Naive thymus-derived CD8-positive, alpha-beta T cell (primary cell): ENCODE data around the gene HDAC4. TPM values are rescaled to one million over a fixed set of nuclear protein-coding genes. Genes with fewer than 3 reads are reported as not detected.
"Not testable (repeated sequence)": the region's sequence is repeated elsewhere in the genome, so short reads cannot be mapped to it uniquely, and the experiment has no call there.

Source experiments
- ATAC-seq, 2 donors: fragments of 150-1000 bp; cut with Tn5 transposase in 1 of 2; sonication (Bioruptor Pico), chemical (Tn5 transposase) in 1 of 2; 1 replicate in 1 of 2; 2 replicates in 1 of 2; pipeline ENCODE4 v1.10.0; 2021; ENCODE audit warnings: mild to moderate bottlenecking in 2 of 2, moderate library complexity in 2 of 2
- POLR2A ChIA-PET: fragments of 350-600 bp; sonication (Branson Sonifier 250); formaldehyde crosslinking; loops from one replicate; lab custom pipeline; 2021; ENCODE audit warnings: antibody characterized with exemption; lab: Charles Lee
- DNase-seq, 10 donors: peaks; one replicate each; pipeline versions ENCODE4 v3.0.0 to v3.0.0-alpha.2; 2020 to 2022
- H3K27ac Mint-ChIP-seq, 10 donors: one replicate each; pipeline ENCODE4 v1.8.0; 2020 to 2022; ENCODE audit warnings: mild to moderate bottlenecking in 10 of 10, mixed read lengths in 10 of 10, moderate library complexity in 4 of 10, inconsistent platforms in 1 of 10
- H3K27me3 Mint-ChIP-seq, 5 donors: one replicate each; pipeline ENCODE4 v1.8.0; 2021 to 2022; ENCODE audit warnings: mixed read lengths in 5 of 5
- H3K36me3 Mint-ChIP-seq, 3 donors: one replicate each; pipeline ENCODE4 v1.8.0; 2020 to 2022; ENCODE audit warnings: mixed read lengths in 3 of 3, mild to moderate bottlenecking in 2 of 3, inconsistent platforms in 1 of 3
- H3K4me1 Mint-ChIP-seq, 4 donors: one replicate each; pipeline ENCODE4 v1.8.0; 2021 to 2022; ENCODE audit warnings: mixed read lengths in 4 of 4
- H3K4me3 Mint-ChIP-seq, 10 donors: one replicate each; pipeline ENCODE4 v1.8.0; 2020 to 2022; ENCODE audit warnings: mild to moderate bottlenecking in 10 of 10, mixed read lengths in 10 of 10, moderate library complexity in 6 of 10, inconsistent platforms in 1 of 10
- H3K9me3 Mint-ChIP-seq, 9 donors: one replicate each; pipeline ENCODE4 v1.8.0; 2020 to 2022; ENCODE audit warnings: mixed read lengths in 9 of 9, mild to moderate bottlenecking in 3 of 9, inconsistent platforms in 1 of 9, moderate library complexity in 1 of 9
- polyA plus RNA-seq, 3 donors: library from polyadenylated mRNA; unstranded; fragments of 300-500 nt; fragmentation: Illumina TruSeq; gene quantifications; one replicate each; pipeline ENCODE4 v1.2.3, GENCODE V29; 2021
- total RNA-seq, 8 experiments: library from RNA in 2 of 8; stranded (reverse) in 2 of 8; gene quantifications; one replicate each; pipeline ENCODE4 v1.2.3 and lab custom pipeline; 2021 to 2026

The HDAC4 gene
- total and polyA plus RNA-seq, 5 experiments from 2014 or later: 2.8 to 37.3 (median 10.1) TPM

DNA sequence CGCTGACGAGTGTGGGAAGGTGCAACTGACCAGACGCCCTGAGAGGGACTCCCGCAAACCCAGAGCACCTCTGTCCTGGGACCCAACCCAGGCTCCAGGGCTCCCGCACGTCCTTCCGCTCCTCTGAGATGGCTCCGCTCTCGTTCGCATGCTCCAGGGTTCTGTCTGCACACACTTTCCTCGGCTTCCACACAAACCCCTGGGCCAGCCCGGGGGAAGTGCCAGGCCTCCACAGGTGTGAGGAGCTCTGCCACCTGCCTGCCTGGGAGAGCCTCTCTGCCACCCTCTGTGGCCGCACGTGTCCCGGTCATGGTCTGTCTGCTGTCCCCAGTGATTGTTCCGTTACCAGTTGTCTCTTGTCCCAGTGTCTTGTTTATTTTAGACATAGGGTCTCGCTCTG lies 222.9 kb downstream of the HDAC4 start:
- POLR2A ChIA-PET: no interaction called here
- H3K27ac Mint-ChIP-seq: peak overlapping the region in 1 of 10 donors; percentile 34

DNA sequence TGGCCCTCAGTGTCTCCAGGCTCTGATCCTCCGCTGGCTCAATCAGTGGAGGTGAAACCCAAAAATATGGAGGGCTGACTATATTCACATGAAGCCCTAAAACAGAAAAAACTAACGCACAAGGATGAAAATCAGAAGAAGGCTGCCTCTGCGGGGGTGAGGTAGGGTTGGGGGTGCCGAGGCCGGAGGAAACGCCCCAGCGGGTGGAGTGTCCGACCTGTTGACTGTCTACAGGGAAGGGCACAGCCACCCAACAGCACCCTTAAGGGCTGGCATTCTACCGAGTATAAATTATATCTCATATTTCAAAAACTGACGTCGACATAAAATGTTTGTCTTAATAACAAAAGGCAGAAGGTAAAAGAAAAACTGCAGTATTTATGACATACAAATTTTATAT lies 223.5 kb downstream of the HDAC4 start:
- Mint-ChIP-seq H3K4me3 (no peak overlapping the region), H3K27me3 (no peaks in the 10 kb centered on the region), H3K4me1 (peaks cover 0 to 9% (median 2%) of the 10 kb centered on the region in 4 donors), H3K9me3 (peaks cover 14 to 40% (median 27%) of the 10 kb centered on the region in 9 donors), H3K36me3 (peaks cover 35 to 84% (median 73%) of the 10 kb centered on the region in 3 donors), H3K27ac (no peak overlapping the region)
- DNase-seq (no peak), ATAC-seq (no peak)
- POLR2A ChIA-PET: no interaction called here

More for the DNA sequence above, 222.9 kb downstream of the HDAC4 start:
- Mint-ChIP-seq H3K9me3 (peaks cover 10 to 34% (median 21%) of the 10 kb centered on the region in 9 donors), H3K27me3 (no peaks in the 10 kb centered on the region), H3K36me3 (peaks cover 29 to 79% (median 71%) of the 10 kb centered on the region in 3 donors), H3K4me1 (peaks cover 0 to 9% (median 2%) of the 10 kb centered on the region in 4 donors), H3K4me3 (peak overlapping the region in 1 of 10 donors; percentile 36)
- no peak for DNase-seq
- no peak for ATAC-seq

DNA sequence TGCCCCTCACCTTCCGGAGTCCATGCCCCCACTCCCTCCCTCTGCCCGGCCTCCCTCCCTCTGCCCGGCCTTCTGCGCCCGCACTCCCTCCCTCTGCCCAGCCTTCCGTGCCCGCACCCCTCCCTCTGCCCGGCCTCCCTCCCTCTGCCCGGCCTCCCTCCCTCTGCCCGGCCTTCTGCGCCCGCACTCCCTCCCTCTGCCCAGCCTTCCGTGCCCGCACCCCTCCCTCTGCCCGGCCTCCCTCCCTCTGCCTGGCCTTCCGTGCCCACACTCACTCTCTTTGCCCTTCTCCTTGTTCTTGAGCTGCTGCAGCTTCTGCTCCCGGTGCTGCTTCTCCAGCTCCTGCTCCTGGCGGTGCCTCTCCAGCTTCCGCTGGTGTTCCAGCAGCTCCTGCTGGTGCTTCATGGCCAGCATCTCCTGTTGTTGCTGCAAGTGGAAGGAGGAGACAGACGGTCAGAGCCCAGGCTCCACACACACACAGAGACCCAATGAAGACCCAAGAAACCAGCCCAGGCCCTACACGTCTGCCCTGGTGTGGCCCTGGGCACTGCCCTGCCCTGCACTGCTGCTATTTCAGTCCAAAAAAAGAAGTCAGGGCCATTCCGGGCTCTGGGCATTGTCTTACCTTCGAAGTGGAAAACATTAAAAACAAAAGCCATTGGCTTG lies 224.5 kb downstream of the HDAC4 start:
- not testable (repeated sequence) for H3K4me1 Mint-ChIP-seq, DNase-seq

DNA sequence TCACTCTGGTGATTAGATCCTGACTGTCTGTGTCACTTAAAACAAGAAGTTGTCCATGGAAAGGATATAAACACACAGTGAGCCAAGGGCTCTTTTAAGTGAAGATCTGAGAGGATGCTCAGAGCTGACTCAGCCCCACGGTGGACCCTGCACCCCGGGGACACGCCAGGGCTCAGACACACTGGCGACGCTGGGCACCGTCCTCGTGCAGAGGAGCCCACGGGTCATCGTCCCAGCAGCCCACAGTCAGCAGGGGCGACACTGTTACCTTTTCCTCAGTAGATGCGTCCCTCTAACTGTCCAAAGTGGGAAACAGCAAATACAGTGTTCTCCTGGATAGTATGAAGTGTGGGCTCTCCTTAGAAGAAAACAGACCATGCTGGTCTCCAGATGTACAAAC lies 225.6 kb downstream of the HDAC4 start:
- H3K9me3 Mint-ChIP-seq: peaks cover 18 to 59% (median 38%) of the 10 kb centered on the region in 9 donors
- POLR2A ChIA-PET: interaction anchor here (0.5 kb wide), 1 partner anchor 145 kb away, joined by 6 read pairs; no protein-coding TSS in a partner anchor

More for the DNA sequence above, 224.5 kb downstream of the HDAC4 start:
- ATAC-seq, H3K27me3 Mint-ChIP-seq, POLR2A ChIA-PET, H3K4me3 Mint-ChIP-seq: not testable (repeated sequence)
- Mint-ChIP-seq H3K27ac (peak overlapping the region in 1 of 10 donors; percentile 69), H3K9me3 (peaks cover 17 to 48% (median 32%) of the 10 kb centered on the region in 9 donors), H3K36me3 (peaks cover 41 to 82% (median 79%) of the 10 kb centered on the region in 3 donors)

DNA sequence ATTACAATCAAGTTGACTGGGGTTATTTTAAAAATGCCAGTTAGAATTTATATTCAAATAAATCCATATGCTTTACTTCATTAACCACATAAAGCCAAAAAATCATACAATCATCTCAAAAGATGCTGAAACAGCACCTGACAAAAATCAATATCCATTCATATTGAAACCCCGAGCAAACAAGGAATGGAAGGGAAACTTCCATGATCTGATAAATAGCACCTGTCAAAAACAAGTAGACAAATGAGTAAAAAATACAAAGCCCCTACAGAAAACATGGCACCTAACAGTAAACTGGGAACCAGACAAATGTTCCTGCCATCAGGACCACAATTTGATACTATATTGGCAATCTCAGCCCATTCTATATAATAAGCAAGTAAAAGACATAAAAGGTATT lies 227.5 kb downstream of the HDAC4 start:
- Mint-ChIP-seq H3K4me3 (no peak overlapping the region), H3K27me3 (no peaks in the 10 kb centered on the region), H3K4me1 (peaks cover 0 to 7% (median 0%) of the 10 kb centered on the region in 4 donors), H3K36me3 (peaks cover 47 to 80% (median 75%) of the 10 kb centered on the region in 3 donors), H3K27ac (no peak overlapping the region), H3K9me3 (peaks cover 18 to 59% (median 38%) of the 10 kb centered on the region in 9 donors)
- POLR2A ChIA-PET: no interaction called here
- no peak for DNase-seq
- no peak for ATAC-seq

More for the DNA sequence above, 225.6 kb downstream of the HDAC4 start:
- H3K36me3 Mint-ChIP-seq: peaks cover 47 to 87% (median 85%) of the 10 kb centered on the region in 3 donors
- no peaks in the 10 kb centered on the region for H3K27me3 Mint-ChIP-seq
- DNase-seq: no peak
- no peak for ATAC-seq
- no peak overlapping the region for H3K4me3 Mint-ChIP-seq
- H3K4me1 Mint-ChIP-seq: peaks cover 0 to 9% (median 0%) of the 10 kb centered on the region in 4 donors
- peak overlapping the region in 1 of 10 donors; percentile 38 for H3K27ac Mint-ChIP-seq

DNA sequence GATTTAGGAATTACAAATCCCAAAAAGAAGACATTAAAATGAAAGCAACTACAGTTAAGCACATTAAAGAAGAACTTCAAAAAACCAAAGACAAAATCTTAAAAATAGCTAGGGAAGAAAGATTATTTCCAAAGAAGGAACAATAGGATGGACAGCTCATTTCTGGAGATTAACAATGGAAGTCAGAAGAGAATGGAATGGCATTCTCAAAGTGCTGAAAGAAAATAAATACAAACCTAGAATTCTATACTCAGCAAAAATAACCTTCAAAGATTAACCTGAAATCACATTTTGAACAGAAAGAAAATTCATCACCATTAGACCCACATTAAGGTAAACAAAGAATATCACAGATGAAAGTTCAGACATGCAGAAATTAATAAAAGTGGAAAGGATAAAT lies 229.2 kb downstream of the HDAC4 start:
- peaks cover 0 to 2% (median 0%) of the 10 kb centered on the region in 4 donors for H3K4me1 Mint-ChIP-seq
- H3K36me3 Mint-ChIP-seq: peaks cover 42 to 69% (median 63%) of the 10 kb centered on the region in 3 donors
- no peak for ATAC-seq
- H3K4me3 Mint-ChIP-seq: no peak overlapping the region
- POLR2A ChIA-PET: no interaction called here
- H3K27me3 Mint-ChIP-seq: no peaks in the 10 kb centered on the region
- H3K9me3 Mint-ChIP-seq: peaks cover 18 to 53% (median 31%) of the 10 kb centered on the region in 9 donors
- H3K27ac Mint-ChIP-seq: peak overlapping the region in 1 of 10 donors; percentile 80
- no peak for DNase-seq

DNA sequence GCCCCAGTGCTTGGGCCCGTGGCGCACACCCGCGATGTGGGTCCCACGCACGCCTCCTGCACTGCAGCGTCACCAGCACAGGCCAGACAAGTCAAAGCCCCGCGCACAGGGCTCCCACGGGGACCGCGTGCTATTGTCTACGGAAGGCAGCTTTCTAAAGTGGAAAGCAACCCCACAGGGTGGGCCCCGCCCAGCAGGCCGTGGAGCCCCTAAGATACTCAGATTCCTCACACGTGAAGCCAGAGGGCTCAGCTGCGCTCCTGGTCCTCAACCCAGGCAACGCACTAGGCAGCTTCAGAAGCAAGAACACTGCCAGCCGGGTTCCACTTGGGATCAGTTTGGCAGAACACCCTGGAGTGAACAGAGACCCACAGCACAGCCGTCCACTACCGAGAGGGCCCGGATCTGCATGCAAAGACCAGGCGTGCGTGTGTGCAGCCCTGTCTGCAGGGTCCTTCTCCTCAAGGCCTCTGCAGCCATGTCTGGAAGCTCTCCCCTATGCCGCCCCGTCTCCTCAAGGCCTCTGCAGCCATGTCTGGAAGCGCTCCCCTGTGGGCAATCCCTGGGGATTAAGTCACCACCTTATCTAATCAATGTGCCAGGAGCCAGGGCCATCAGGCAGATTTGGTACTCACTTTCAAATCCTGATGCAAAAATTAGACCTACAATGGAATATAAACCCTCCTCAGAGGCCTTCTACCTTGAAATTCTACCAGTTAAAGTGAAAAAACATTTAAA lies 231.3 kb downstream of the HDAC4 start:
- no peak overlapping the region for H3K27ac Mint-ChIP-seq
- POLR2A ChIA-PET: no interaction called here
- H3K27me3 Mint-ChIP-seq: no peaks in the 10 kb centered on the region
- peaks cover 17 to 40% (median 25%) of the 10 kb centered on the region in 9 donors for H3K9me3 Mint-ChIP-seq
- ATAC-seq (no peak), DNase-seq (no peak)
- no peak overlapping the region for H3K4me3 Mint-ChIP-seq
- H3K4me1 Mint-ChIP-seq: peaks cover 5 to 10% (median 9%) of the 10 kb centered on the region in 4 donors
- H3K36me3 Mint-ChIP-seq: peaks cover 33 to 60% (median 44%) of the 10 kb centered on the region in 3 donors

DNA sequence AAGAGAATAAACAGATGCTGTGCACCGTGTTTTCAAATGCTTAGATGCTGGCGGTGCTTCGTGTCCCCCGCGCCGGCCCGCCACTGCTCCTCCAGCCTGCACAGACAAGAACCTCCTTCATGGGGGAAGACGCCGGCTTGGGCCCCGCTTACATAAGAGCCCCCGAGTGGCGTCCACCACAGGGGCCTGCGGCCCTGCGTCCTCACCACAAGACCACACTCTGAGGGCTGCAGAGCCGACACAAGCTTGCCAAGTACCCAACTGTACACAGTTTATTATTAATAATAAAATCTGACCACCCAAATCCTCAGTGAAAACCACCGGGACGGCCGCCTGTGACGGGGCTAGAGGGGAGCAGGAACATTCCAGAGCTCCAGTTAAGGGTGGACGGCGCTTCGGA lies 232.2 kb downstream of the HDAC4 start:
- DNase-seq (no peak), ATAC-seq (no peak)
- Mint-ChIP-seq H3K36me3 (peaks cover 24 to 56% (median 37%) of the 10 kb centered on the region in 3 donors), H3K27ac (peak overlapping the region in 1 of 10 donors; percentile 24), H3K4me3 (no peak overlapping the region), H3K9me3 (peaks cover 12 to 32% (median 20%) of the 10 kb centered on the region in 9 donors), H3K4me1 (peaks cover 7 to 19% (median 18%) of the 10 kb centered on the region in 4 donors), H3K27me3 (no peaks in the 10 kb centered on the region)
- POLR2A ChIA-PET: no interaction called here

DNA sequence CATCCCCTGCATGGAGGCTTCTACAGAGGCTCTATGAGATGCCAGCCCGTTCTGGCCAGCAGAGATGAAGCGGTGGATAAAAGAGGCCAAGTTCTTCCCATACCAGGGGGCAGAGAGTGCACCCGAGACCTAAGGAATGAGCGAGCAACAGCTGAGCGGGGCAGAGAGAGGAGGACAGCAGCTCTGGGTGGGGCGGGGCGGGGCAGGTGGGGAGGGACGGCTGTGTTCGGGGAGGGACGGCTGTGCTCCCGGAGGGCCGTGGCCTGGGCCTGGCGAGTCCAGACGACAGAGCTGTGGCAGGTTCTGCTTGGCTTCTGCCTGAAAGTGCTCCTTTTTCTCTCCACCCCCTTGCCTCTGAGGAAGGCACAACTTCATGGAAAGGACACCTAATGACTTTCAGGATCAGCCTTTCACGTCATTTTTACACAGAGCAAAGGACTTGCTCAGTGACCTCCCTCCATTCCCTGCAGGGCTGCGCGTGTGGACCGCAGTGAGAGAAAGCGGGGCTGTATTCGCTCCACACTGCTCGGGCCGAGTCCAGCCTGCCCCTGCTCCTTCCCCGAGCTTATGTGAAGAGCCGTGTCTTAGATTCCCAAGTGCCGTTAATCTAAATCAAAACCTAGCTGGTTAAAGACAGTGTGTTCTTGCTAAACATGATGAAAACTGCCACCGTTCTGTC lies 232.9 kb downstream of the HDAC4 start:
- H3K36me3 Mint-ChIP-seq: peaks cover 18 to 54% (median 30%) of the 10 kb centered on the region in 3 donors
- H3K4me3 Mint-ChIP-seq: no peak overlapping the region
- no peaks in the 10 kb centered on the region for H3K27me3 Mint-ChIP-seq
- no peak overlapping the region for H3K27ac Mint-ChIP-seq
- ATAC-seq: no peak
- peaks cover 7 to 25% (median 21%) of the 10 kb centered on the region in 4 donors for H3K4me1 Mint-ChIP-seq
- DNase-seq: no peak
- peaks cover 8 to 25% (median 16%) of the 10 kb centered on the region in 9 donors for H3K9me3 Mint-ChIP-seq
- POLR2A ChIA-PET: no interaction called here

DNA sequence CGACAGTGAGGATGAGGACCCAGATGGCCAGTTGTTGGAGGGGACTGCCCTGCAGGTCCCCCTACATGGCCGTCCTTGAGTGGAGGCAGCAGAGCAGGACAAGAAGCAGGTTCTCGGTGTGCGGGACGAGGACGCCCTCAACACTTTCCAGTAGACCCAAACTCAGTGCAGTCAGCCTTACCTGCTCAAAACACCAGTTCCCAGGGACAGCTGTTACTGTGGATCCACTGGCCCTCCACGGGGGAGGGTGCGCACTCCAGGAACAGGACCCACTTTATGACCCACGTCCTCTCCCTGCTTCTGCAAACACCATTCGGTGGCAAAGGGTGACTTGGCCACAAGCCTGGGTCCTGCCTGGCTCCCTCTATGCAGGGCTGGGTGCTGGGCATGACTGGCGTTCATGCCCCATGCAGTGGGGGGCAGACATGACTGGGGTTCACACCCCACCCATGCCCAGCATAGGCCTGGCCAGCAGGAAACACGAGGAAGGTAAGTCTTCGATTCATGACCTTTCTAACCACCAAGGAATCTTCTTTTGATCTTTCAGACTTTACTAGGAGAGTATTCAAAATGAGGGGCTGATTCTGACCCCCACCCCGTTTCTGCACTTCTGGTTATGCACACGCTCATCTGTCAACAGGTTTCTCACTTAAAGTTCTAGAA lies 233.7 kb downstream of the HDAC4 start:
- Mint-ChIP-seq H3K36me3 (peaks cover 11 to 54% (median 24%) of the 10 kb centered on the region in 3 donors), H3K4me1 (peaks cover 7 to 26% (median 24%) of the 10 kb centered on the region in 4 donors), H3K27me3 (no peaks in the 10 kb centered on the region), H3K27ac (peak overlapping the region in 1 of 10 donors; percentile 36), H3K4me3 (no peak overlapping the region), H3K9me3 (peaks cover 3 to 18% (median 11%) of the 10 kb centered on the region in 9 donors)
- ATAC-seq (no peak), DNase-seq (no peak)
- POLR2A ChIA-PET: no interaction called here

DNA sequence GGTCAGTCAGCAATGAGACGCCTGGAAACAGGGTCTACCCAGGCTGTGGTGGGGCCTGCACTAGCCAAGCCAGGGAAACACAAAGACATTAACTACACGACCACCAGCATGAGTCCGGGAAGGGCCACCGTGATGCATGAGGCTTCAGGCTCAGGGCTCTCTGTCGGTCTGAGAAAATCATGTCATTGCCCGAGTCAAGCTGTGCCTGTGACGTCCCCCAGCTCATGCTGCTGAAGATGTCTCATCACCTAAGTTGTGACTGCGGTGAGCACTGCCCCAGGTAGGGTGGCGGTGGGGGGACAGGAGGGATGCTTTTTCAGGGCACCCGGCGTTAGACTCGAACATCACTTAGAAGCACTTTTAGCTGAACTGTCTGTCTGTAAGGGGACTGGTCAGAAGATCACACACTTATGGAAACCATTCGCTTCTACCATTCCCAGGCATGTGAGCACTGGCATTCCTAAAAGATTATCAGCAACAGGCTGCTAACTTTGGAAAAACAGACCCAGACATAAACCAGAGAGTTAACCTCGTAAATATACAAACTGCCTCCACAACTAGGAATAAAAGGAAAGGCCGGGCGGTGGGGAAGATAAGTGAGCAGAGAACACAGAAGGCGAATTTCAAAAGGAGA lies 234.5 kb downstream of the HDAC4 start:
- DNase-seq: no peak
- Mint-ChIP-seq H3K4me3 (no peak overlapping the region), H3K36me3 (peaks cover 6 to 59% (median 18%) of the 10 kb centered on the region in 3 donors), H3K9me3 (peaks cover 1 to 11% (median 7%) of the 10 kb centered on the region in 9 donors), H3K27ac (peak overlapping the region in 1 of 10 donors; percentile 52), H3K4me1 (peaks cover 9 to 28% (median 25%) of the 10 kb centered on the region in 4 donors), H3K27me3 (no peaks in the 10 kb centered on the region)
- POLR2A ChIA-PET: no interaction called here
- no peak for ATAC-seq
